Smooth muscle cell (in vitro differentiated cells): ENCODE results near the gene SAP30. TPM values are rescaled to one million over a fixed set of nuclear protein-coding genes. Genes with fewer than 3 reads are reported as not detected.
A peak's percentile ranks its signal among the peaks of the same experiment; 100 is the strongest.

Experiments
- DNase-seq: peaks from one replicate; lab custom pipeline; 2025; ENCODE audit not compliant: unreplicated experiment; lab: John Stamatoyannopoulos, UW
- H2AFZ ChIP-seq: fragments of 200-600 bp; sonication (generic); 2 replicates; pipeline ENCODE4 v1.6.0; 2016; ENCODE audit warnings: antibody characterized with exemption, low read depth, mild to moderate bottlenecking
- H3F3A ChIP-seq: fragments of 200-600 bp; sonication (generic); 2 replicates; pipeline ENCODE4 v1.6.0; 2017; ENCODE audit warnings: antibody characterized with exemption, low read depth
- H3K27ac ChIP-seq: fragments of 200-600 bp; sonication (generic); 2 replicates; pipeline ENCODE4 v1.5.1; 2016; ENCODE audit warnings: low read depth, mild to moderate bottlenecking
- H3K27me3 ChIP-seq: fragments of 200-600 bp; sonication (generic); 2 replicates; pipeline ENCODE4 v1.6.1; 2016; ENCODE audit warnings: low read depth, mild to moderate bottlenecking
- H3K36me3 ChIP-seq: fragments of 200-600 bp; sonication (generic); 2 replicates; pipeline ENCODE4 v1.5.1; 2016; ENCODE audit warnings: low read depth
- H3K4me1 ChIP-seq: fragments of 200-600 bp; sonication (generic); 2 replicates; pipeline ENCODE4 v1.5.1; 2016; ENCODE audit warnings: low read depth
- H3K4me2 ChIP-seq: fragments of 200-600 bp; sonication (generic); 2 replicates; pipeline ENCODE4 v1.6.0; 2016; ENCODE audit warnings: mild to moderate bottlenecking
- H3K4me3 ChIP-seq: fragments of 200-600 bp; sonication (generic); 2 replicates; pipeline ENCODE4 v1.5.1; 2016; ENCODE audit warnings: mild to moderate bottlenecking
- H3K79me2 ChIP-seq: fragments of 200-600 bp; sonication (generic); 2 replicates; pipeline ENCODE4 v1.6.0; 2016; ENCODE audit warnings: low read depth, mild to moderate bottlenecking
- H3K9ac ChIP-seq: fragments of 200-600 bp; sonication (generic); 2 replicates; pipeline ENCODE4 v1.6.0; 2016; ENCODE audit warnings: low read depth
- H3K9me3 ChIP-seq: fragments of 200-600 bp; sonication (generic); replicated peaks from 2 replicates; pipeline ENCODE4 v1.5.1; 2016; ENCODE audit warnings: low read depth
- H4K20me1 ChIP-seq: fragments of 200-600 bp; sonication (generic); 2 replicates; pipeline ENCODE4 v1.6.0; 2016; ENCODE audit warnings: low read depth
- CTCF ChIP-seq: fragments of 200-600 bp; sonication (generic); IDR thresholded peaks from 2 replicates; pipeline ENCODE4 v1.5.1; 2017; ENCODE audit warnings: borderline replicate concordance, mild to moderate bottlenecking, antibody characterized with exemption; ENCODE audit not compliant: insufficient read depth, poor library complexity, severe bottlenecking
- WGBS: methylation state at CpG from one replicate; pipeline ENCODE4 v1.1.7; 2016; ENCODE audit warnings: low lambda C conversion rate; 5-methylcytosine and 5-hydroxymethylcytosine counted together
- polyA plus RNA-seq: library from polyadenylated mRNA; unstranded; fragments of >200 nt; fragmentation: Nextera tagmentation; extraction: Ambion mirVana; gene quantifications from 2 replicates; pipeline ENCODE4 v1.2.1, GENCODE V29; 2016
- total RNA-seq: library from RNA; depleted of rRNA; stranded (reverse); fragments of >200 nt; gene quantifications from 2 replicates; pipeline ENCODE4 v1.2.3, GENCODE V29; 2014

SAP30 gene
- total and polyA plus RNA-seq, 2 experiments from 2014 or later: 18.6 to 35.2 TPM

- no peak for TF ChIP-seq CTCF
Observed at GRCh38 chr4:173417833-173418232, 47.1 kb downstream of the SAP30 start.

GRCh38 chr4:173418639-173419038, 47.9 kb downstream of the SAP30 start:
- H4K20me1 ChIP-seq: no peaks in the 10 kb centered on the region
- no peak for DNase-seq
- no peaks in the 10 kb centered on the region for H3K36me3 ChIP-seq
- H3K27me3 ChIP-seq: no peaks in the 10 kb centered on the region
- H3K4me1 ChIP-seq: no peaks in the 10 kb centered on the region
- TF ChIP-seq CTCF: no peak
- WGBS: 92% methylated on average over 3 of the region's 3 CpGs
- no peak overlapping the region for H3K4me3 ChIP-seq
- H3K4me2 ChIP-seq: no peak overlapping the region
- H3K27ac ChIP-seq: no peak overlapping the region
- H3K79me2 ChIP-seq: no peaks in the 10 kb centered on the region
- no peak overlapping the region for H2AFZ ChIP-seq
- H3K9ac ChIP-seq: no peak overlapping the region
- no peaks in the 10 kb centered on the region for H3K9me3 ChIP-seq
- H3F3A ChIP-seq: peaks cover 3% of the 10 kb centered on the region

More at GRCh38 chr4:173417833-173418232, 47.1 kb downstream of the SAP30 start:
- H3K4me2 ChIP-seq: no peak overlapping the region
- no peaks in the 10 kb centered on the region for H3K79me2 ChIP-seq
- H3K27ac ChIP-seq: no peak overlapping the region
- no peaks in the 10 kb centered on the region for H3K9me3 ChIP-seq
- no peak overlapping the region for H3K9ac ChIP-seq
- peaks cover 3% of the 10 kb centered on the region for H3F3A ChIP-seq
- H3K4me1 ChIP-seq: no peaks in the 10 kb centered on the region
- no peaks in the 10 kb centered on the region for H3K36me3 ChIP-seq
- H4K20me1 ChIP-seq: no peaks in the 10 kb centered on the region
- no peak for DNase-seq
- H3K4me3 ChIP-seq: no peak overlapping the region
- H3K27me3 ChIP-seq: no peaks in the 10 kb centered on the region
- no peak overlapping the region for H2AFZ ChIP-seq

GRCh38 chr4:173420324-173420752, 49.6 kb downstream of the SAP30 start:
- Histone ChIP-seq H3F3A (peaks cover 12% of the 10 kb centered on the region), H3K79me2 (no peaks in the 10 kb centered on the region), H3K4me2 (peak overlapping the region; percentile 60), H3K4me1 (no peaks in the 10 kb centered on the region), H3K4me3 (no peak overlapping the region), H3K9me3 (no peaks in the 10 kb centered on the region), H3K9ac (no peak overlapping the region), H3K36me3 (no peaks in the 10 kb centered on the region), H4K20me1 (no peaks in the 10 kb centered on the region), H2AFZ (no peak overlapping the region), H3K27ac (no peak overlapping the region), H3K27me3 (no peaks in the 10 kb centered on the region)
- TF ChIP-seq CTCF: peak; percentile 57
- DNase-seq: no peak
- WGBS: 33% methylated on average over 4 of the region's 4 CpGs

- Histone ChIP-seq H2AFZ (no peak overlapping the region), H3K36me3 (no peaks in the 10 kb centered on the region), H3K27ac (no peak overlapping the region), H3K4me3 (no peak overlapping the region), H3K4me1 (no peaks in the 10 kb centered on the region), H3K4me2 (peak overlapping the region; percentile 60), H3K9me3 (no peaks in the 10 kb centered on the region), H3K79me2 (no peaks in the 10 kb centered on the region), H3K27me3 (no peaks in the 10 kb centered on the region), H3K9ac (no peak overlapping the region), H4K20me1 (no peaks in the 10 kb centered on the region), H3F3A (peaks cover 12% of the 10 kb centered on the region)
- WGBS: 38% methylated on average over 2 of the region's 2 CpGs
- TF ChIP-seq CTCF: no peak
- no peak for DNase-seq
Observed at GRCh38 chr4:173420801-173421200, 50.0 kb downstream of the SAP30 start.
